HG03342 (cell line): ENCODE results near the gene MXRA8.
"Not testable (repeated sequence)": the region's sequence is repeated elsewhere in the genome, so short reads cannot be mapped to it uniquely, and the experiment has no call there.

Source experiments
- ATAC-seq: cut with Tn5 transposase; IDR thresholded peaks from one replicate; pipeline ENCODE4 v1.9.1; 2021; ENCODE audit warnings: mild to moderate bottlenecking, moderate library complexity; ENCODE audit not compliant: unreplicated experiment

The MXRA8 gene

DNA sequence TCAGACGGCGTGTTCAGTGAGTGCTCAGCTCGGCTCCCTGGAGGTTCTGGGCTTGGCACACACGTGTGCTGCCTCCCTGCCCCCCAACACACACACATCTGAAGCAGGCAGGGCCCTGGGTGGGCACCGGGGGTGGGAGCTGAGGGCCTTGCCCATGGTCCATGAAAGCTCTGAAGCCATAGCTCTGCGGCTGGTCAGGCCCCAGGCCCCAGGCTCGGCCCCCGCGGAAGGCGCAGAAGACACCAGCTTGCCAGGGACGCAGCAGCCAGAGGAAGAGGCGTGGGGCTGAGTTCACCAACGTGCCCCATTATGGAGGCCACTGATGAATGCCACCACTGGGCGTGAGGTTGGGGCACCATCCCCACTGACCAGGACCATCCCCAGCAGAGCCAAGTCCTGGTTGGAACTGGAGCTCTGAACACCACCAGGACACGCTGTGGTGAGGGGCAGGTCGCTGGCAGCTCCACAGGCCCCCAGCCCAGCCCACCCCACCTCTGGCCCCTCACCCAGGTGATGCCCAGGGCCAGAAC, 12.5 kb upstream of the MXRA8 start:
- no peak for ATAC-seq

DNA sequence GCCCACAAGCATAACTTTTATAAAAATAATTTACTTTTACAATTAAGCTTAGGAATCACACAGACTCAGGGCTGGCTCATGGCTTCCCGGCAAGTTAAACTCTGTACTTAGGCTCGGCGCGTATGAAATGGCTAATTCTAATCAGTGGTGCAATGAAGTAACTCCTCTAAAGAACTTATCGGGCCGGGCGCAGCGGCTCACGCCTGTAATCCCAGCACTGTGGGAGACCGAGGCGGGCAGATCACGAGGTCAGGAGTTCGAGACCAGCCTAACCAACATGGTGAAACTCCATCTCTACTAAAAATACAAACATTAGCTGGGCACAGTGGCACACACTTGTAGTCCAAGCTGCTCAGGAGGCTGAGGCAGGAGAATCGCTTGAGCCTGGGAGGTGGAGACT, 11.7 kb upstream of the MXRA8 start:
- ATAC-seq, result not testable (repeated sequence)

DNA sequence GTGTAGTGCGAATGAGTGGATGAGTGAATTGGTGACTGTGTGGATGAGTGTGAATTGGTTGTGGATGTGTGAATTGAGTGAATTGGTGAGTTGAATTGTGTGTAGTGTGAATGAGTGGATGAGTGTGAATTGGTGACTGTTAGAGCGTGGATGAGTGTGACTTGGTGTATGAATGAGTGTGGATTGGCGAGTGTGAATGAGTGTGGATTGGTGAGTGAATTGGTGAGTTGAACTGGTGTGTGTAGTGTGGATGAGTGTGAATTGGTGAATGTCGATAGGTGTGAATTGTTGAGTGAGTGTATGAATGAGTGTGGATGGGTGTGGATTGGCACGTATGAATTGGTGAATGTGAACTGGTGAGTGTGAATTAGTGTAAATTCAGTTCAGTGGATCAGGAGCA, 9.0 kb upstream of the MXRA8 start:
- no peak for ATAC-seq

DNA sequence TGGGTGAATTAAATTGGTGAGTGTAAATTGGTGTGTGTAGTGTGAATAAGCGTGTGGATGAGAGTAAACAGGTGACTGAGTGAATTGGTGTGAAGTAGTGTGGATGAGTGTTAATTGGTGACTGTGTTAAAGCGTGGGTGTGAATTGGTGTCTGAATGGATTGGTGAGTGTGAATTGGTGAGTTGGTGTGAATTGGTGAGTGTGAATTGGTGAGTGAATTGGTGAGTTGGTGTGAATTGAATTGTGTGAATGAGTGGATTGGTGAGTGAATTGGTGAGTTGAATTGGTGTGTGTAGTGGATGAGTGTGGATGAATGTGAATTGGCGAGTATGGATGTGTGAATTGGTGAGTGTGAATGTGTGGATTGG, 8.3 kb upstream of the MXRA8 start:
- ATAC-seq, result no peak

DNA sequence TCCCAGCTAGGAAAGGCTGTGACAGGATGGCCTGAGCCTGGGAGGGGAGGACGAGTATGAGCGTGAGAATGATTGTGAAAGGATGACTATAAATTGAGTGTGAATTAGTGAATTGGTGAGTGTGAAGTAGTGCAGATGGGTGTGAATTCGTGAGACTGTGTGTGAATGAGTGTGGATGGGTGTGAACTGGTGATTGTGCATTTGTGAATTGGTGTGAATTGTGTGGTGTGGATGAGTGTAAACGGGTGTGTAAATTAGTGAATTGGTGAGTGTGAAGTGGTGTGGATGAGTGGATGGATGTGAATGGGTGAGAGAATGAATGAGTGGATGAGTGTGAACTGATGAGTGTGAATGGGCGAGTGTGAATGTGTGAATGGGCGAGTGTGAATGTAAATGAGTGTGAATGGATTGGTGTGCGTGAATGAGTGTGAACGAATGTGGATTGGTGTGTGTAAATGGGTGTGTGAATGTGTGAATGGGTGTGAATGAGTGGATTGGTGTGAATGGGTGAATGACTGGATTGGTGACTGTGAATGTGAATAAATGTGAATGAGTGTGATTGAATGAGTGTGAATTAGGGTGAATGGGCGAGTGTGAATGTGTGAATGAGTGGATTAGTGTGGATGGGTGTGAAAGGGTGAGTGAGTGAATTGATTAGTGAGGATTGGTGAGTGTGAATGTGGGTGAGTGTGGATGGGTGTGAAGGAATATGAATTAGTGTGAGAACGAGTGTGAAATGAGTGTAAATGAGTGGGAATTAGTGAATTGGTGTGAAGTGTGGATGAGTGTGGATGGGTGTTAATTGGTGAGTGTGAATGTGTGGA, 7.7 kb upstream of the MXRA8 start:
- ATAC-seq, result no peak

DNA sequence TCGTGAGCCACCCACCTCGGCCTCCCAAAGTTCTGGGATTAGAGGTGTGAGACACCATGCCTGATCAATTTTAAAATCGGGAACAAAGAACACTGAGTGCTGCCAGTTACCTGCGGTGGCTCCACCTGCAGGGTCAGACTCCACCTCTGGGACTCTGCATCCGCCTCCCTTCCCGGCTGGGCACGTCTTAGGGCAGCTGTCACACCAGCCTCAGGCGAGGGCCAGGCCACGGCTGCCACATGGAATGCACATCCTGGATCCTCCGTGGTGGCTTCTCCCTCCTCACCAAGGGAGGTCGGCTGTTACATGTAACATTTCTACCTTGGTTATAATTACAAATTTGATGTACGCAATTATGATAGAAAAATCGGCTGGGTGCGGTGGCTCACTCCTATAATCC, 5.9 kb upstream of the MXRA8 start:
- no peak for ATAC-seq

DNA sequence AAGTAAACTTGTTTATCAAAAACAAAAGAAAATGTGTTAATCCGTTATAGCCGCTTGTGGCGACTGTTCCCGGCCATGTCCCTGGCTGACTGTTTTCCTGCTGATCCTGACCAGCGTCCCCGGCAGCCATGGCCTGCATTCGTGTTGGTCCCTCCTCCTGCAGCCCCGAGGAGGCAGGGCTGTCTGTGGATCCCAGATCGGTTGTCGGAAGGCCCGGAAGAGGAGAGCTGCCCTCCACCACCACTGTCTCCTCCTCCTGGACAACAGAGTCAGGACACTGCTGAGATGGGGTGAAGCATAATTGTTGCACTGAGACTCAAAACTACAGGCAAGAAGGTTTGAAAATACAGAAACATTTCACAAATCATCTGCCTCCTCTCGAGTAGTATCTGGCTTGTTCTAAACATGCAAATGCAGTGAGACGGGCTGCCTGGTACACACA, 3.6 kb upstream of the MXRA8 start:
- ATAC-seq, result no peak

DNA sequence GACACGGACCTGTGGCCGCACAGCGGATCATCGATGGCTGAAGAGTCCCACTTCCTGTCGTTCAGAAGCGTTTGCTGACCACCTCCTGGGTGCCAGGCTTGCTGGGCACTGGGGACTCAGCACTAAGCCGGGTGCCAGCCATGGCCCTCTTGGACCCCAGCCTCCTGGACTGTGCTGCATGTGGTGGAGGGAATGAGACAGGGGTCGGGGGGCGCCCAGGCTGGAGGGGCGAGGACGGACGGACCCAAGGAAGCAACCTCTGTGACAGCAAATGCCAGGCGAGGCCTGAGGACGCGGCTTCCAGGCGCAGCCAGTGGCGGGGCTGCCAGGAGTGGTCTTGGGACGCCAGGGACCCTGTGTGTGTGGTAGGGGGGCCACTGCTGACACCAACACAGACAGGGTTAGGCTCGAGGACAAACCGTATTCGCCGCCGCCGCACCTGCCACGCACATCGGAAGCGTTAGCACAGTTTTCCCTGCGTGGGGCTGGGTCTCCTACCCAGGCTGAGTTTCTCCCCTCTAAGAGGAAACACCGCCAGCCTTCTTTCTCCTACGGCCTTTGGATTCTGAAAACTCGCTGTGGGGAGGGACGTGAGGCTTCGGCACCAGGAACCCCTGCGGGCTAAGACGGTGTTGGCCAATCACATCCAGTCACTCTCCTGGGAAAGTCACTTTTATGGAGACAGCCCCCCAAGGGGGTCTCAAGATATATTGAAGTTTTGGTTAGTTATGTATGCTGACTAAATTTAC, 3.1 kb upstream of the MXRA8 start:
- no peak for ATAC-seq

DNA sequence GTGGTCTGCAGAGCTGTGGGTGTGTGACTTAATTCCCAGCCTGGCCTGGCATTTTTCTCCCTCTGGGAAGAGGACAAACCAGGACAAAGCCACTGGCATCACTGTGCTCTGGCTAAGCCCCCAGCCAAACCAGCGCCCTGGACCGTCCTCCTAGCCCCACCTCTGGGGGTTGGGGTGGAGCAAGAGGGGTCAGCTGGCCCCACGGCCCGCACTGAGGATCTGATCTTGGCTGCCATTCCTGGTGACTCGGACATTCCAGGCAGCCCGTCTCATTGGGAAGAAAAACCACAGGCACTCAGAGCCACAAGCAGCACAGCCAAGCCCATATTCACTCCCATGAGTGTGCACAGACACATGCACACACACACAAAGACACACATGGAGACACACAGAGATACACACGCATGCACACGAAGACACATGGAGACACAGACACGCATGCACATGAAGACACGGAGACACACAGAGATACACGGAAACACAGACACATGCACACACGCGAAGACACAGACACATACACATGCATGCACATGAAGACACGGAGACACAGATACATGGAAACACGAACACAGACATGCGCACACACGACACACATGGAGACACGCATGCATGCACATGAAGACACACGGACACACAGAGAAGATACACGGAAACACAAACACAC, 2.3 kb upstream of the MXRA8 start:
- ATAC-seq, result no peak

DNA sequence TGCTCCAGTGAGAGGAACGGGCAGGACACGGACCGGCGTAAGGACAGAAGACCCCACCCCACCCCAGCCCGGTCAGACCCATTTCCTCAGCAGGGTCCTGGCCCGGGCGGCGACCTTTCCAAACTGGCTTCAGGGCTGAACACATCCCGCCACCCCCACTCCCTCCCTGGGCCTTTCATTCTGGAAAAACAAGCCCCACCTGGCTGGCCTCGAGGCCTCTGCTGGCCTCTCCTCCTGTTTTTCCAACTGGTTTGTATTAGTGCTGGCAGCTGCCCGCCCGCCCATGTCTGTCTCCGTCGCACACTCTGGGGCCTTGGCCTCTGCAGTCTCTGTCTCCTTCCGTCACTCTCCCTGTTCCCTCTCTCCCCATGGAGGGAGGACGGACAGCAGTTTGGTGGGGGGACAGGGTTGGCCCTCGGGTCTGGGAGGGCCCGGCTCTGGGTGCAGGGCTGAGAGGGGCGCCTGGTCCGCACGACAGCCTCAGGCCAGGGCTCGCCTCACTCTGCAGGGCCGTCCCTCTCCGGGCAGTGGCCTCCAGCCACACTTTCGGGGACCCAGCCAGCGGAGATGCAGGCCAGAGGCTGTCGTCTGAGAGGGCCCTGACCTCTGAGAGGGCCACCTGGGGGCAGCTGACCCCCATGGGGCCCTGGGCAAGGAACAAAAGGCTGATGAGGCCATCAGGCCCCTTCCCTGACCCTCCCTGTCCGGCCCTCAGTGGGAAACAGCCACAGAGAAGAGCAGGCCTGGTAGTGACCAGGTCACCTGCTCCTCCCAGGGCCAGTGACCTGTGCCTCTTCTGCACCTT, 1.5 kb upstream of the MXRA8 start:
- ATAC-seq, result no peak

DNA sequence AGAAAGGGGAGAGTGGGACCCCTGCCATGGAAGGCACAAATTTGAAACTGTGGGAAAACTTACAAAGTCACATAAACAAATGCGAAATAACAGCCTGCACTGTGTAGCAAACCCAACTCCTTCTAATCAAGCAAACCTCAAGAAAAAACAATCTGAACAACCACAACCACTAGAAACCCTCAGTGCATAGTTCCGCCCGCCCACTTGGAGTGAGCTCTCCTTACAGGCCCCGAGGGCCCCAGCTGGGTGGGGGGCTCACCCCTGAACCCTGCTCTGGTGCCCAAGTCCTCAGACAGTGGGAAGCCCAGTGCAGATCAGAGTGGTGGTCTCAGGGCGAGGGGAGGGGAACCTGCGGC, 931 bp upstream of the MXRA8 start:
- ATAC-seq, result no peak

DNA sequence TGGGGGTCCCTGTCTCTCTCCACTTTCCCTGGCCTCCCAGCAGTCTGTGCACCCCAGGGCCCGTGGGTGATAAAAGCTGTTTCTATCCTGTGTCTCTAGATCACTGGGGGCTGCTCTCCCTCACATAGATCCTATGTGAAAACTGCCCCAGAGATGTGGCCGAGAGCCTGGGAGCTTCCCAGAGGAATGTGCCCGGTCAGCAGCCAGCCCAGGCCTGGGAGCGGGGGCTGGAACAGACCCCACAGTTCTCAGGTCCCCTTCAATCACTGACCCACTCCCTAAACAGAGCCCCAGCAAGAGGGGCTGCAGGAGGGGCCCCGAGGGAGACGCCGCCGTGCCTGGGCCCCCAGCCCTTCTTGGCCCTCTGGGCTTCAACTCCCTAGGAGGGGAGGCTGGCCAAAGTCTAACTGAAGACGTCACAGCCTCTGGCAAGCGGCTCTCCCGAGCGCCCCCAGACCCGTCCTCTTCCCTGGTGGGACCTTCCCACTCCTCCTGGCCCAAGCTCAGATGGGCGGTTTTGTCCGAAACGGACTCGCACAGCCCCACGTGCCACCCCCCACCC, 403 bp downstream of the MXRA8 start:
- ATAC-seq, result no peak

DNA sequence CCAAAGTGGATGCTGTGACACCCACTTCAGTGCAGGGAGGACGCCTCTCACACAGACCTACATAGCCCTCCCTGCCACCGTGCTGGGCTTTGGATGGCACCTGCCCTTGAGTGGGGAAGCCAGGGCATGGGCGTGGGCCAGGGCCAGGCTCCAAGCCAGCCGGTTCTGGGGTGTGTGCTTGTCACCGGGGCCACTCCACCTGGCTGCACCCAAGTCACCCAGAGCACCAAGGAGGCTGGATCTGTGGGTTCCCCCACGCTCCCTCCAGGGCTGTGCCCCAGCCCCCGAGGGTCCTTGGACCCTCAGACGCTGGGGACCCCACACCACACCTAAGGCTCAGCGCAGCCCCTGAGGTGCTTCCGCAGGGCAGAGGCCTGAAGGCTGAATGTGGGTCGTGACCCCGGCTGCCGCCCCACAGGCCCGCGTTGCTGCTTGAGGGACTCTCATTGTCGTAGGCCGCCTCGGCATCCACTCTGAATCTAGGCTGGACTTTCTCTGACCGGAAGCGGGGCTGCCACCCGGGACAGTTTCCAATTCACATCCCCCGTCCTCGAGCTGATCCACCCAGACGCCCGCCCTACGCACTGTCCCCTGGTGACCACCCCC, 1.5 kb downstream of the MXRA8 start:
- no peak for ATAC-seq

DNA sequence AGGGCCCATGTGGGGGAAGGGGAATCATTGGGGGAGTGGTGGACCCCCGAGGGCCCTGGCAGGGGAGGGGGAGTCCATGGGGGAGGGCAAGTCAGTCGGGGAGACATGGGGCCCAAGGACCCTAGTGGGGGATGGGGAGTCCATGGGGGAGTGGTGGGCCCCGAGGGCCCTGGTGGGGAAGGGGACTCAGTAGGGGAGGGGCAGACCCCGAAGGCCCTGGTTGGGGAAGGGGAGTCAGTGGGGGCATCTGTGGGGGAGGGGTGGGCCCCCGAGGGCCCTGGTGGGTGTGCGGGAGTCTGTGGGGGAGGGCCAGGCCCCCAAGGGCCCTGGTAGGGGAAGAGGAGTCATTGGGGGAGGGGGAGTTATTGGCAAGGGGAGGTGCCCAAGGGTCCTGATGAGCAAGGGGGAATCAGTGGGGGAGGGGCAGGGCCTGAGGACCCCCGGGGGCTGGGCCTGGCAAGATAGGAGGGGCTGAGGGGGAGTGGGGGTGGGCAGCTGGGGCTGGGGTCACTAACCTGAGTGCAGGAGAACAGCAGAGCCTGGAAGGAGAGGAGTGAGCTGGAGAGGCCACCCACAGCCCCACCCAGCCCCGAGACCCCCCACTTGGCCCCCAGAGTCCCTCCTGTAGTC, 2.1 kb downstream of the MXRA8 start:
- ATAC-seq, result no peak

DNA sequence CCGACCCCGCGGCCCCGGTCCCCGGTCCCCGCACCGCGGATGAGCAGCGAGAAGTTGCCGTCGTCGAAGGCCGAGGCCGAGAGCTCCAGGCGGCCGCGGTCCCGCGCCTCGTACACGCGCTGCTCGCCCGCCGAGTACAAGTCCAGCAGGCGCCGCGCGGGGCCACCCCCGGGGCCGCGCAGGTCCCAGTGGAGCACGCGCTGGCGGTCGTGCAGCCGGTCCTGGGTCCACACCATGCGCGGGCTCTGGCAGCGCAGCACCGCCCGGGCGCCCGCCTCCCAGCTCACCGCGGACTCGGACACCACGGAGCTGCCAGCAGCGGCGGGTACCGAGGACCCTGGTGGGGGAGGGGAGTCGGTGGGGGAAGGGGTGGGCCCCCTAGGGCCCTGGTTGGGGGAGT, 2.9 kb downstream of the MXRA8 start:
- no peak for ATAC-seq

DNA sequence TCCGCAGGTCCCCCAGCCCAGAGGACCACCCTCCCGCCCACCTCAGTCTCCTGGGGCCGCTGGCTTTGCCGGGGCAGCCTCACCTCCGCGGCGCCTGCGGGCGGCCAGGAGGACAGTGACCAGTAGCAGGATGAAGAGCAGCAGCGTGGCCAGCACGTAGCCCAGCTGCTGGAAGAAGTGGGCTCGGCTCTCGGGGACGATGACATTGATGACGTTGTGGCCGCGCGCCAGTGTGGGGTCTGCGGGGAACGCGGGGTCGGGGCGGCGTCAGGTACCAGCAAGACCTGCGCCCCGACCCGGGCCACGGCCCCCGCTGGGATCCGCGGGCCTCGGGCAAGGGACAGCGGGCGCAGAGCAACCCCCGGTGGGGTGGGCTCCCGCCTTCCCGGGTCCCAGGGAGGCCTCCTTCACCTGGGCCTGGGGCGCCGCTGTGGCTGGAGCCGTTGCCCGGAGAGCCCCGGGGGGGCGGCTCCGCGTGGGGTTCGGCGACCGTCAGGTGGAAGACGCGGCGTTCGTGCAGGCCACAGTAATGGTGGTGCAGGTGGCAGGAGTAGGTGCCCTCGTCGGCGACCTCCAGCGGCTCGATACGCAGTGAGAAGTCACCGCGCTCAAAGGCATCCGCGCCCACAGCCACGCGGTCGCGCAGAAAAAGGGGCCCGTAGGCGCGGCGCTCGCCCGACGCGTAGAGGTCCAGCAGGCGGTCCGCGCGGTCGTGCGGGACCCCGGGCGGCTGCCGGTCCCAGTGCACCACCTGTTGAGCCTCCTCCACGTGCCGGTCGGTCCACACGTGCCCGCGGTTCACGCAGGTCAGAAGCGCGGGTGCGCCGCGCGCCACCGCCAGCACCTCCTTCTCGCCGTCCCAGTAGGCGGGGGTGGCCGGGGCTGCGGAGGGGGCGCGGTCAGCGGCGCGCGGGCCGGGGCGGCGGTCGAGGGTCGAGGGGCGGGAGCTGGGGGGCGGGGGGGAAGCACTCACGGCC, 3.8 kb downstream of the MXRA8 start:
- ATAC-seq, result no peak

DNA sequence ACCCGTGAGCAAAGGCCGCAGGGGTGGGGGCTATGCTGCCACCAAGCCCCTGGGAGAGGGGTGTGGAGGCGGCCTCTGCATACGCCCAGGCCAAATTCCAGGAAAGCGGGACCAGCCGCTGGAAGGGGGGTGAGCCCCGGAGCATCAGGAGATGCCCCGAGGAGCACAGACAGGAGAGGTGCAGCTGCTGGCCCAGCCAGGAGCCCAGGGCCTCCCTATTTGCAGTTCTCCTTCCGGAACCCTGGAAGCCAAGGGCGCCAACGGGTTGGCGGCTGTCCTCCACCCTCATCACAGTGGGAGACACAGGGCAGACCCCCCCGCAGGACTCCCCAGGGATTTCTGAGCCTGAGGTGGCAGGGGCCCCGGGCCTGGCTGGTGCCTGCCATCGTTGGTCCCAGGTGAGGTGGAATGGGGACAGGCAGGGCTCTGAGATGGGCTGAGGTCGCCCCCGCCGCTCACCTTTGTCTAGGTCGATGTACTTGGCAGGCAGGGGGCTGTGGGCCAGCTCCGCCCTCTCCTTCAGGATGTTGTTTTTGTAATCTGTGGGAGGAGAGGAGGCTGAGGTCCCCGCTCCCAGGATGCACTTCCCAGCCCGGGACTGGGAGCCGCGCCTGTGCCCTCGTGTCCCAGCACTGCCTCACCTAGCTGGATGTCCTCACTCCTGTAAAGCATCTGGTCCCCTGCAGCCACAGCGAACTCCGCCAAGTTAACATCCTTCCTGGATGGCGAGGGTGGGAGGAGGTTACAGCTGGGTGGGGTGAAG, 4.8 kb downstream of the MXRA8 start:
- no peak for ATAC-seq
